Suprapubic skin (tissue), 4 donors: ENCODE measurements around the gene ABCA7. TPM values are rescaled to one million over a fixed set of nuclear protein-coding genes. Genes with fewer than 3 reads are reported as not detected.
A peak's percentile ranks its signal among the peaks of the same experiment; 100 is the strongest.

Source experiments
- DNase-seq, 2 donors: peaks; one replicate each; pipeline ENCODE4 v3.0.0-alpha.2; 2019; ENCODE audit warnings: low spot score in 2 of 2
- H3K27ac ChIP-seq: fragments of 200-600 bp; sonication (generic); one replicate; pipeline ENCODE4 v1.5.1; 2019
- H3K27me3 ChIP-seq: fragments of 200-600 bp; sonication (generic); one replicate; pipeline ENCODE4 v1.5.1; 2019
- H3K36me3 ChIP-seq: fragments of 200-600 bp; sonication (generic); one replicate; pipeline ENCODE4 v1.5.1; 2019
- H3K4me1 ChIP-seq: fragments of 200-600 bp; sonication (generic); one replicate; pipeline ENCODE4 v1.5.1; 2019
- H3K4me3 ChIP-seq: fragments of 200-600 bp; sonication (generic); one replicate; pipeline ENCODE4 v1.5.1; 2019; ENCODE audit warnings: mild to moderate bottlenecking
- H3K9me3 ChIP-seq: fragments of 200-600 bp; sonication (generic); one replicate; pipeline ENCODE4 v1.5.1; 2019
- EP300 ChIP-seq: sonication (generic); formaldehyde crosslinking; IDR thresholded peaks from one replicate; pipeline ENCODE4 v1.6.1; 2017; ENCODE audit warnings: antibody characterized with exemption
- POLR2A ChIP-seq, 2 donors: fragments of 450-650 bp; IDR thresholded peaks; one replicate each; pipeline ENCODE4 v1.6.1; 2017; ENCODE audit warnings: antibody characterized with exemption in 2 of 2, mild to moderate bottlenecking in 2 of 2, moderate library complexity in 2 of 2
- POLR2AphosphoS5 ChIP-seq, 3 donors: sonication (generic); formaldehyde crosslinking; IDR thresholded peaks; one replicate each; pipeline ENCODE4 v1.6.1; 2017; ENCODE audit warnings: antibody characterized with exemption in 3 of 3
- WGBS: methylation state at CpG from one replicate; pipeline ENCODE4 v1.1.5; 2018; 5-methylcytosine and 5-hydroxymethylcytosine counted together
- total RNA-seq, 4 donors: library from RNA; depleted of rRNA; stranded (reverse); fragments of >200 nt; gene quantifications; one replicate each; pipeline ENCODE4 v1.1.0, GENCODE V29; 2016
- TF ChIP-seq, protein P1 (sequence below), 2 donors: fragments of 200-600 bp in 1 of 2; fragments of 450-650 bp in 1 of 2; sonication (generic) in 1 of 2; IDR thresholded peaks; one replicate each; pipeline ENCODE4 v1.5.1; 2016 to 2019; ENCODE audit warnings: antibody characterized with exemption in 2 of 2, mild to moderate bottlenecking in 1 of 2, moderate library complexity in 1 of 2

The ABCA7 gene
- total RNA-seq, 4 donors from 2014 or later, result 29.8 to 97.6 (median 47.5) TPM

DNA sequence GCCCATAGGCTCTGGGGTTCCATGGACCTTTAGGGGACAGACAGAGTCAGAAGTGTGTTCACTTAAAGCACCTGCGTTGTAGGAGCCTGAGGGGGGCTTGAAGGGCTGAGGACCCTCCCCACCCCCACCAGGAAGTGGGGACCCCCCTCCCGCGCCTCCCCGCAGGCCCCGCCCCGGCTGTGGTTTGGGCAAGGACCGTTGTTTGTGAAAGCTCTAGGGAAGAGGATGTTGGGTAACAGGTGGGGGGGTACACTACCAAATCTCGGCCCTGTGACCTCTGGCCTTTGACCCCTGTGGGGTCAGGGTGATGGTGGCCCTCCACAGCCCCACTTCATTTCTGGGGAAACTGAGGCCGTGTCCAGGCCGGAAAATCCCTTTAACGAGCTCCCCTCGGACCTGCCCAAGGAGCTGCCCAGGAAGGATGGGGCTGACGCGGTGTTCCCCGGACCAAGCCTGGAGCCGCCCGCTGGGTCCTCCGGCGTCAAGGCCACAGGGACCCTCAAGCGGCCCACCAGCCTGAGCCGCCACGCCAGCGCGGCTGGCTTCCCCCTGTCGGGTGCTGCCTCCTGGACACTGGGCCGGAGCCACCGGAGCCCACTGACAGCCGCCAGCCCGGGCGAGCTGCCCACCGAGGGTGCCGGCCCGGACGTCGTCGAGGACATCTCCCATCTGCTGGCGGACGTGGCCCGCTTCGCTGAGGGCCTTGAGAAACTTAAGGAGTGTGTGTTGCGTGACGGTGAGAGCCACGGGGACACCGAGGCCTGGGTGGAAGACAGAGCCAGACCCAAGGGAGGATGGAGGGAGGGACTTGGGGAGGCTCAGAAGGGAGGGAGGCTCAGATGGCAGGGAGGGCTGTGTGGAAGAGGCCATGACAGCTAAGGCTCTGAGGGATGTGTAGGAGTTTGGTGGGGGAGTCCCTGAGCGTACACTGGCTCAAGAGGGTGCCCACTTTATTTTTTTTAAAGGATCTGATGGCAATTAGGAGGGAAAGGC lies 28.4 kb downstream of the ABCA7 start:
- peak in 1 of 2 donors; percentile 76 for DNase-seq
- no peaks in the 10 kb centered on the region for H3K36me3 ChIP-seq
- WGBS, result 64% methylated on average over 21 of the region's 45 CpGs
- peaks cover 62% of the 10 kb centered on the region for H3K4me1 ChIP-seq
- peak overlapping the region; percentile 26 for H3K27ac ChIP-seq
- peak overlapping the region; percentile 52 for H3K4me3 ChIP-seq
- TF ChIP-seq POLR2AphosphoS5 (IDR thresholded peaks at IDR 0.05), result no peak
- TF ChIP-seq, protein P1, sequence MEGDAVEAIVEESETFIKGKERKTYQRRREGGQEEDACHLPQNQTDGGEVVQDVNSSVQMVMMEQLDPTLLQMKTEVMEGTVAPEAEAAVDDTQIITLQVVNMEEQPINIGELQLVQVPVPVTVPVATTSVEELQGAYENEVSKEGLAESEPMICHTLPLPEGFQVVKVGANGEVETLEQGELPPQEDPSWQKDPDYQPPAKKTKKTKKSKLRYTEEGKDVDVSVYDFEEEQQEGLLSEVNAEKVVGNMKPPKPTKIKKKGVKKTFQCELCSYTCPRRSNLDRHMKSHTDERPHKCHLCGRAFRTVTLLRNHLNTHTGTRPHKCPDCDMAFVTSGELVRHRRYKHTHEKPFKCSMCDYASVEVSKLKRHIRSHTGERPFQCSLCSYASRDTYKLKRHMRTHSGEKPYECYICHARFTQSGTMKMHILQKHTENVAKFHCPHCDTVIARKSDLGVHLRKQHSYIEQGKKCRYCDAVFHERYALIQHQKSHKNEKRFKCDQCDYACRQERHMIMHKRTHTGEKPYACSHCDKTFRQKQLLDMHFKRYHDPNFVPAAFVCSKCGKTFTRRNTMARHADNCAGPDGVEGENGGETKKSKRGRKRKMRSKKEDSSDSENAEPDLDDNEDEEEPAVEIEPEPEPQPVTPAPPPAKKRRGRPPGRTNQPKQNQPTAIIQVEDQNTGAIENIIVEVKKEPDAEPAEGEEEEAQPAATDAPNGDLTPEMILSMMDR (IDR thresholded peaks at IDR 0.05), result no peak
- peaks cover 41% of the 10 kb centered on the region for H3K27me3 ChIP-seq
- no peaks in the 10 kb centered on the region for H3K9me3 ChIP-seq

DNA sequence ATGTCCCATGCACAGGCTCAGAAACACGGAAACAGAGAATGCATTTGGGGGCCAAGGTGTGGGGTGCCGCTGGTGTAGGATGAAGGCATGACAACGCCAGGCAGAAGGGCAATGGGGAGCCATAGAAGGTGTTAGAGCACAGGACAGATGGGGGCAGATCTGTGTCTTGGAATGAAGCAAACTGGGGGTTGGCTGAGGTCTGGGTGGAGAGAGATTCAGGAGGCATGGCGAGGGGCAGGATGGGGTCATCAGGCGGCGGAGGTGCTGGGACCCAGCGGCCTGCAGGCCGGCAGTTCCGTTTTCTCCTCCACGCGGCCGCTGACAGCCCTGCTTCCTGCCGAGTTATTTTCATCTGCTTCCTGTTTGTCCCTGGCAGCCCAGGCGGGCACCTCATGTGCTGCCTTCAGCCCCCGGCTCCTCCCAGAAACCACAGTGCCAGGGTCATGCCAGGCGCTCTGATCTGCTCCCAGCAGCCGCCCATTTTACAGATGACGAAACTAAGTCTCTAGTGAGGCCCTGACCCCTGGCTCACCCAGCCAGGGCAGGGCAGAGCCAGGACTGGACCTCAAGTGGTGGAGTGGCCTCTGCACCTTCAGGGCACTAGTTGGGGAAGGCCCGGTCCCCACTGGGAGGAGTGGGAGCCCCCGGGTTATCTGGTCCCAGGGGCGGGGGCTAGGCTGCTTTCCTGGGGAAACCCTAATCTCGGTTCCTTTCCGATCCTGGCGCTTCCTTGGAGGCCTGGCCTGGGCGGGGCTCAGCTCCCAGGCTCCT lies 29.3 kb downstream of the ABCA7 start:
- Histone ChIP-seq H3K9me3 (no peaks in the 10 kb centered on the region), H3K36me3 (no peaks in the 10 kb centered on the region), H3K27me3 (peaks cover 41% of the 10 kb centered on the region), H3K27ac (no peak overlapping the region), H3K4me1 (peaks cover 69% of the 10 kb centered on the region), H3K4me3 (peak overlapping the region; percentile 52)
- peak in 1 of 2 donors; percentile 78 for DNase-seq
- TF ChIP-seq POLR2A (IDR thresholded peaks at IDR 0.05) (no peak), POLR2AphosphoS5 (IDR thresholded peaks at IDR 0.05) (peak in 1 of 3 donors; percentile 30)
- TF ChIP-seq, protein P1 (IDR thresholded peaks at IDR 0.05), result no peak
- WGBS, result 47% methylated on average over 21 of the region's 25 CpGs

DNA sequence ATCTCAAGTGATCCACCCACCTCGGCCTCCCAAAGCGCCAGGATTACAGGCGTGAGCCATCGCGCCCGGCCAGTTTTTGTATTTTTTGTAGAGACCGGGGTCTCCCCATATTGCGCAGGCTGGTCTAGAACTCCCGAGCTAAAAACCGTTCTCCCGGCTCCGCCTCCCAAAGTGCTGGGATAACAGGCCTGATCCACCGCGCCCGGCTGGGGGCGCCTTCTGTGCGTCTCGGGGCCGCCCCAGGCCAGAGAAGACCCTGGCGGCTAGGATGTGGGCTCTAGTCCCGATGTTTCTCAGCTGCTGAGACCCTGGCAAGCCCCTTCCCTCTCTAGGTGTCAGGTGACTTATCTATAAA lies 30.6 kb downstream of the ABCA7 start:
- TF ChIP-seq POLR2A (IDR thresholded peaks at IDR 0.05) (no peak), POLR2AphosphoS5 (IDR thresholded peaks at IDR 0.05) (no peak), EP300 (no peak)
- TF ChIP-seq, protein P1 (IDR thresholded peaks at IDR 0.05), result no peak
- no peak overlapping the region for H3K27ac ChIP-seq
- H3K4me1 ChIP-seq, result peaks cover 61% of the 10 kb centered on the region
- H3K36me3 ChIP-seq, result no peaks in the 10 kb centered on the region
- H3K9me3 ChIP-seq, result no peaks in the 10 kb centered on the region
- H3K27me3 ChIP-seq, result peaks cover 41% of the 10 kb centered on the region
- H3K4me3 ChIP-seq, result no peak overlapping the region
- no peak for DNase-seq
- 30% methylated on average over 20 of the region's 21 CpGs for WGBS

DNA sequence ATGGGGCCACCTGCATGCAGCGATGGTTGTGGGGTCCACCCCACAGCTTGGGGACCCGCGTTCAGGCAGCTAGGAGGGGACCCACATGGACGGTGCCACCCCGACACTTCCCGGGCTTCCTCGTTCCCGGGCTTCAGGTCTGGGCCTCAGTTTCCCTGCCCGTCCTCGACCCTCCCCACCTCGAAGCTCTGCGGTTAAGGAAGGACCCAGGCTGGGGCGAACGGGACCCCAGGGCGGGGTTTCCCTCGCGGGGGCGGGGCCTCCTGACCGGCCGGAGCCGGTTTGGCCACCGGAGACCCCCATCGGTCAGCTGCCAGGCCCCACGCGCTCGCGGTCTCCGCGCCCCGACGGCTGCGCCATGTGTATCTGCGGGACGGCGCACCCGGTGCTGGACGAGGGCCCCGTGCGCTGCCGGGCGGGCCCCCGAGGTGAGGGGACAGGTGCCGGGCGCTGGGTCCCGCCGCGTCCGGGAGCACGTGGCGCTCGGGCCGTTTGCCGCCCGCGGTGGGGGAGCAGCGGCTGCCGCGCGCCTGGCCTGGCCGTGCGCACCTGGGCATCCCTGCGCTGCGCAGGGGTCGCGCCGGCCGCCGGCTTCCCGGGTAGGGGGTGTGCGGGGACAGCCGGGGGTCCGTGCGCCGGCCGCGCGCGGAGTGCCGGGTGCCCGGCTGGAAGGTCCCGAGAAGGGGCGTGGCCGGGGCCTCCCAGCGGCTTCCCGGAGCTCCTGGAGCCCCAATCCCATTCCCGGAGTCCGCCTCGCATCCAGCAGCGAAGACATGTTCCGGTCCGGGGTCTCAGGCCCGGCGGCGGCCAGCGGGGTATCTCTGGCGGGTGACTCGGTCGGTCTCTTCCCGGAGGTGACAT lies 31.3 kb downstream of the ABCA7 start:
- WGBS, result no CpG with 5 or more reads among the region's 99 CpGs
- H3K27ac ChIP-seq, result no peak overlapping the region
- H3K4me1 ChIP-seq, result peaks cover 55% of the 10 kb centered on the region
- TF ChIP-seq EP300 (no peak), POLR2A (IDR thresholded peaks at IDR 0.05) (no peak), POLR2AphosphoS5 (IDR thresholded peaks at IDR 0.05) (no peak)
- TF ChIP-seq, protein P1 (IDR thresholded peaks at IDR 0.05), result no peak
- peaks cover 41% of the 10 kb centered on the region for H3K27me3 ChIP-seq
- DNase-seq, result peak in 1 of 2 donors; percentile 65
- no peaks in the 10 kb centered on the region for H3K36me3 ChIP-seq
- H3K9me3 ChIP-seq, result no peaks in the 10 kb centered on the region
- peak overlapping the region; percentile 37 for H3K4me3 ChIP-seq
